ENCODE data around the gene ATR. TPM values are rescaled to one million over a fixed set of nuclear protein-coding genes. Genes with fewer than 3 reads are reported as not detected.

Gene ATR
- polyA plus RNA-seq, 4 donors = 22.6 to 34.1 (median 29.7) TPM

DNA sequence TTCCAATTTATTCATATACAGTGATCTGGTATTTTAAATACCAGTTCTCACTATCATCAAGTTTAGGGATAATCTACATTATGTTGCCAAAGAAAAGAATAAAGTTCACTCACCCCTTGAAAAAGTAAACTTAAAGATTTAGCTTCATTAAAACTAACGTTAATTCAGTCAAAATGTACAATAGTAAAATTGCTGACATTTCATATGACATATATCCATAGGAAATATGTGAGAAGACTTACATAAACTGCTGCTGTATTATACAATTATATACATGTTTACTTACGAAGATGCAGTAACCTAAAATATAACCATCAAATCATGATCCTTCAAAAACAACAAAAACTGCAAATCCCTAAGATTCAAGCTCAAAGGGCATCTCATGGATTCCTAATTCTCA, 44.0 kb downstream of the ATR start:
- no peak for DNase-seq (ENCODE audit: low read depth in 4 of 4, low spot score in 2 of 4)

DNA sequence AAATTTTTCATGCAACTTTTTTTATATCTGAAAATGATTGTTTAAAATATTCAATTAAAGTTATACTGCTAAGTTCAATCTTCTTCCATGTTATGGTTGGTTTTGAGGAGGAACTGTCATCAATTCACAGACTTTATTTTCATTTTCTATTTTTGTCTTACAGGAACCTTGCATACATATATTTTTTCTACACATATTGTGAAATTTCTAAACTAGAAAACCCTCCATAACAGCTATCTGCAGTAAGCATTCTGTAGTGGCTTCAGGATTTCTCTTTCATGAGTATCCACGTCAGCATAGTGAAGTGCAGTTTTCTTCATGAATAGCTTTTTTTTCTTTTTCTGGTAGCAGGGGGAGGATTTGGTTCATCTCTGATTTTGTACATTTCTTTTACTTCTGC, 48.2 kb downstream of the ATR start:
- DNase-seq (ENCODE audit: low read depth in 4 of 4, low spot score in 2 of 4) = no peak

- no peak for DNase-seq (ENCODE audit: low read depth in 4 of 4, low spot score in 2 of 4)
These were observed 54.5 kb downstream of the ATR start for GRCh38 chr3:142523921-142524566.

DNA sequence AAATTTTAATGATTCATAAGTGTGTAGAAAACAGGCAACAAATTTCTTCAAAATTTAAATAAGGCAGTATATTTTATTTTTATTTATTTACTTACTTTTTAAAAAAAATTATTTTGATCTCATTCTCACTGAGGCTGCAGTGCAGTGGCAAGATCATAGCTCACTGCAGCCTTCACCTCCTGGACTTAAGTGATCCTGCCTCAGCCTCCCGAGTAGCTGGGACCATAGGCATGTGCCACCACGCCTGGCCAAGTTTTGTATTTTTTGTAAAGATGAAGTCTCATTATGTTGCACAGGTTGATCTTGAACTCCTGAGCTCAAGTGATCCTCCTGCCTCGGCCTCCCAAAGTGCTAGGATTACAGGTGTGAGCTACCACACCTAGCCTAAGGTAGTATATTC, 69.5 kb downstream of the ATR start:
- no peak for DNase-seq (ENCODE audit: low read depth in 4 of 4, low spot score in 2 of 4)

GRCh38 chr3:142507241-142507640, 71.3 kb downstream of the ATR start:
- no peak for DNase-seq (ENCODE audit: low read depth in 4 of 4, low spot score in 2 of 4)

GRCh38 chr3:142502187-142502985, 76.1 kb downstream of the ATR start:
- DNase-seq (ENCODE audit: low read depth in 4 of 4, low spot score in 2 of 4) = no peak

DNA sequence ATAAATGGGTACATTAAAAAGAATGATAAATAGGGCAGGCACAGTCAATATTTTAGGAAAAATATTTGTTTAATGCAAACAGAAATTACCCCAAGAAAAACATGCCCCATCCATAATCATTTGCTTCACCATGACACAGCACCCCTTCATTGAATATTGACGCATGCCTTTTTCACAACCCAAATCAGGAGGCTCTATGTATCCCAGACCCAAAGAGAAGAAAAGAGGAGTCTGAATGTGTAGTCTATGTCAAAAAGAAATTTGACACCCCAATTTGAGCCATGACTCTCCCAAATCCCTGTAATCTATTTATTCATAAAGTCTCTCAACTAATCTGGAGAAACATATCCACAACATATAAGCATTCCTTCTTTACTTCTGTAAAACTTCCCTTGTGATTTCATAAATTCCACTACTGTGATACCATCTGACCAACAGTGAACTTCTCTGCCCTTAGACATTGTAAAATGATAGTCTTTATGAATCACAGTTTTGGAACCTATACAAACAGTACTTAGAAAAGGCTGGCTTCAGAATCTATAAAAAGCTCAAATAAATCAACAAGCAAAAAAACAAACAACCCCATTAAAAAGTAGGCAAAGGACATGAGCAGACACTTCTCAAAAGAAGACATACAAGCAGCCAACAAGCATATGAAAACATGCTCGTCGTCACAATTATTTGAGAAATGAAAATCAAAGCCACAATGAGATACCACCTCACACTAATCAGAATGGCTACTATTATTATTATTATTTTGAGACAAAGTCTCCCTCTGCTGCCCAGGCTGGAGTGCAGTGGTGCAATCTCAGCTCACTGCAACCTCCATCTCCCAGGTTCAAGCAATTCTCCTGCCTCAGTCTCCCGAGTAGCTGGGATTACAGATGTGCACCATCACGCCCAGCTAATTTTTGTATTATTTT, 77.3 kb downstream of the ATR start:
- no peak for DNase-seq (ENCODE audit: low read depth in 4 of 4, low spot score in 2 of 4)

DNA sequence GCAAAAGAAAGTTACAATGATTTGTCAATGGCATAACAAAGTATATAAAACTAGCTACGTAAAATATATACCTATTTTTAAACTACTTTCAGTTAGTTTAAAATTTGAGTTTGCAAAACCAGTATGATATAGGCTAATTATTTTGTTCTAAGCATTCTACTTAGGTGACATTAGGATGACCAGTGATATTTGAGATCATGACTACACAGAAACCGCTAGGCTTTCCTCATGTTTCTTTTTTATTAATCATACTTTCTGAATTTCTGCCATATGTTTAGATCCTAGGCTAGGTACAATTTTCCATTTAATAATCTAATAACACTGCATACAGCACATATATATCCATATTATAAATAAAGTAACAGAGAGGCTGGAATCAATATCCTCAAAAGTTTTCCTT, 78.3 kb downstream of the ATR start:
- no peak for DNase-seq (ENCODE audit: low read depth in 4 of 4, low spot score in 2 of 4)

GRCh38 chr3:142498397-142499180, 79.9 kb downstream of the ATR start:
- DNase-seq (ENCODE audit: low read depth in 4 of 4, low spot score in 2 of 4) = no peak

- no peak for DNase-seq (ENCODE audit: low read depth in 4 of 4, low spot score in 2 of 4)
These were observed 80.8 kb downstream of the ATR start for GRCh38 chr3:142497729-142498128.

- no peak for DNase-seq (ENCODE audit: low read depth in 4 of 4, low spot score in 2 of 4)
These were observed 83.4 kb downstream of the ATR start for GRCh38 chr3:142495103-142495502.

GRCh38 chr3:142492184-142492583, 86.3 kb downstream of the ATR start:
- DNase-seq (ENCODE audit: low read depth in 4 of 4, low spot score in 2 of 4) = no peak

GRCh38 chr3:142489572-142490323, 88.8 kb downstream of the ATR start:
- no peak for DNase-seq (ENCODE audit: low read depth in 4 of 4, low spot score in 2 of 4)

DNA sequence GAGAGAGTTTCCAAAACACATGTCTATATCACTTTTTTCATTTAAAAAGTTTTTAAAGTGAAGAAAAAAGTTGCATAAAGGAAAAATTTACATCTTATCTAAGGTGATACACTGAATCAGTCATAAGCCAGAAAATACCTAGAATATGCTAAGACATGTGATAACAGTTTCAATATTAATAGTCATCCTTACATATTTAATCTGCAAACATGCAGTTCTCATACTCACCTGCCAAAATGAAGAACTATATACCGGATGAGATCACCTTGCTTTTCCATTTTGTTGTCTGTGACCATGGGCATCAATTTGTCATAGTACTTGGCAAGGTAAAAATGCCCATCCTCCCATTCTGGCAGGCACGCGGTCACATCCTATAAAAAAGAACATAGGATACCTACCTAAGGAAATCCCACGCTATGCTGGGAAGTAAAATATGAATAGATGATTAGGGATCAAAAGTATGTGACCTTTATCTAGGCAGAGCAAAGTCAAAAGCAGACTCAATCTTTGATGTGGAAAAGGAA, 93.6 kb downstream of the ATR start:
- DNase-seq (ENCODE audit: low read depth in 4 of 4, low spot score in 2 of 4) = no peak

- no peak for DNase-seq (ENCODE audit: low read depth in 4 of 4, low spot score in 2 of 4)
These were observed 97.3 kb downstream of the ATR start for GRCh38 chr3:142481196-142481595.

- DNase-seq (ENCODE audit: low read depth in 4 of 4, low spot score in 2 of 4) = no peak
These were observed 107.7 kb downstream of the ATR start for GRCh38 chr3:142470826-142471225.

- DNase-seq (ENCODE audit: low read depth in 4 of 4, low spot score in 2 of 4) = no peak
These were observed 110.1 kb downstream of the ATR start for GRCh38 chr3:142468456-142468855.

DNA sequence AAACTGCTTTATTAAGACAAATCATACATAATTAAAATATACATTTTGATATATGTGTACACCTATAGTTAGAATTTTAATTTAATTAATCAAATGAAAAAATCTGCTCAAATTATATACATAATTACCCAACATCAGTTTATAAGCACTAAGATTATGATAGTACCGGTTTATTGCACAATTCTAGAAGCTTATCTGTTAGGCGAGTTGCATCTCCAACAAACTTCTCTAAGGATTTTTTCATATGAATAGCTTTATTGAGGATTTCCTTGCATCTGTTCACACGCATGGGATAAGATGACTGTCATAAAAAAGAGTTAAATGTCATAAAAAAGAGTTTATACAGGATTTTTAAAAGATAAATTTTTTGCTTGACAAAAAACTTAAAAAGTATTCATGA, 110.8 kb downstream of the ATR start:
- DNase-seq (ENCODE audit: low read depth in 4 of 4, low spot score in 2 of 4) = no peak

DNA sequence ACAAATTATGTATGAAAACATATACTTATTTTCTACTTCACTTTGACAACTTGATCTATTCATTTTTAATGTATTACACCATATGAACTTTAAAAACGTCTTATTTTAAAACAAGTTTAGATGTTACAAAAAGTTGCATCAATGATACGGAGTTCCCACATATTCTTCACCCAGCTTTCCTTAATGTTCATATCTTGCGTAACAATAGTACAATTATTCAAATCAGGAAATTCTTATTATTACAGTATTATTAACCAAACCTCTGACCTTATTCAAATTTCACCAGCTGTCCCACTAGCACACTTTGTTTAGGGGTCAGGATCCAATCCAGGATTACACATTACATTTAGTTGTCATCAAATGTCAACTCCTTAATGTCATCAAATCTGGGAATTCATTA, 117.8 kb downstream of the ATR start:
- no peak for DNase-seq (ENCODE audit: low read depth in 4 of 4, low spot score in 2 of 4)

DNA sequence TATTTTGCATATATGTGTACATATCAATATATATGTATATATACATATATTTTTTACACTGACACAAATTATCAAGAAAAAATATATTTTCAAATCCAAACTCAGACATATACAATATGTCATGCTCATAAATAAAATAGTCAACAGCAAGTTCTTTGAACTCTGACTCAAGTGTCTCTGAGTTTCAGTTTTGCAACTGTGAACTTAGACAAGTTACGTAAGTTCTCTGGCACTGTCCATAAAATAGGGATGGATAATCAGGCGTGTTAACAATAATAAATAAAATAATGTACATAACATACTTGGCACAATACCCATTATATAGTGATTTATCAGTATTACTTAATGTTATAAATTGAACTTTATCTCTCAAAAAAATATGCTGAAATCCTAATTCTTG, 118.6 kb downstream of the ATR start:
- no peak for DNase-seq (ENCODE audit: low read depth in 4 of 4, low spot score in 2 of 4)

Measured in left renal cortex interstitium (tissue), 4 donors.